ENCODE results near the gene UCKL1. TPM values are rescaled to one million over a fixed set of nuclear protein-coding genes. Genes with fewer than 3 reads are reported as not detected.

Gene UCKL1
- total RNA-seq, 1 donor from 2014 or later, result 50.1 TPM

DNA sequence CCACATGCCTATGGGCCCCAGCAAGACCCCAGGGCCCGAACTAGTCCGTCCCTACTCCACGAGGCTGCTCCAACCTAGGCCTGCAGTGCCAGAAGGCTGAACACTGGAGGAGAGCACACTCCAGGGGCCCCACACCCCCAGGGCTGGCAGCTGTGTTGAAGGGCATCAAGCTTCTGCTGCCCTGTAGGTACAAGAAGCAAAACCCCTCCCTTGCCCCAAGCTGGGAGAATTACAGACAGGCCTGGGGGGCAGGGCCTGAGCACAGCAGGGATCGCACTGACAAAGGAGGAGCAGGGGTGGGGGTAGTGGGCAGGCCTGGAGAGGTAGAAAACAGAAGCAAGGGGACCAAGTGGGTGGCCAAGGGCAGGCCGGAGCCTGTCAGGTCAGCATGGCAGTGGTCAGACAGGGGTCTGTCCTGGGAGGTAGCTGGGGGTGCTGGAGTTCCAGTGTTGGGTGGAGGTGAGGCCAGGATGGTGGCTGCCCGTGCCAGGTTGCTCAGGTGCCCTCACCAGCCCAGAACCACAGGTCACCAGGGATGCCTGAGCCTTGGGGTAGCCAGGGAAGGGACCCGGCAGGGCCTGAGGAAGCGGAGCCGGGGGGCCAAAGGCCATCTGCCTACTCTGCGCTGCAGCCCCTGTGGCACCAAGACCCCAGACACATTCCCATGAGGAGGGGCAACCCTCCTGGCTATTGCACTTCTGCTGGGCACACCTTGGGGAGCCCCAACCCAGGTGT, 2.9 kb upstream of the UCKL1 start:
- Histone ChIP-seq H3K9me3 (no peaks in the 10 kb centered on the region), H3K36me3 (peaks cover 0 to 34% of the 10 kb centered on the region in 2 donors), H3K27me3 (no peaks in the 10 kb centered on the region), H3K27ac (no peak overlapping the region), H3K4me3 (no peak overlapping the region), H3K4me1 (peaks cover 32% of the 10 kb centered on the region)
- intact Hi-C loops (cut with DNase I), result no loop called here
- DNase-seq (ENCODE audit: extremely low spot score in 2 of 2), result no peak
- no peak for TF ChIP-seq POLR2AphosphoS5 (IDR thresholded peaks at IDR 0.05; ENCODE audit: insufficient read depth in 1 of 2, low read depth in 1 of 2)
- TF ChIP-seq, protein P1, sequence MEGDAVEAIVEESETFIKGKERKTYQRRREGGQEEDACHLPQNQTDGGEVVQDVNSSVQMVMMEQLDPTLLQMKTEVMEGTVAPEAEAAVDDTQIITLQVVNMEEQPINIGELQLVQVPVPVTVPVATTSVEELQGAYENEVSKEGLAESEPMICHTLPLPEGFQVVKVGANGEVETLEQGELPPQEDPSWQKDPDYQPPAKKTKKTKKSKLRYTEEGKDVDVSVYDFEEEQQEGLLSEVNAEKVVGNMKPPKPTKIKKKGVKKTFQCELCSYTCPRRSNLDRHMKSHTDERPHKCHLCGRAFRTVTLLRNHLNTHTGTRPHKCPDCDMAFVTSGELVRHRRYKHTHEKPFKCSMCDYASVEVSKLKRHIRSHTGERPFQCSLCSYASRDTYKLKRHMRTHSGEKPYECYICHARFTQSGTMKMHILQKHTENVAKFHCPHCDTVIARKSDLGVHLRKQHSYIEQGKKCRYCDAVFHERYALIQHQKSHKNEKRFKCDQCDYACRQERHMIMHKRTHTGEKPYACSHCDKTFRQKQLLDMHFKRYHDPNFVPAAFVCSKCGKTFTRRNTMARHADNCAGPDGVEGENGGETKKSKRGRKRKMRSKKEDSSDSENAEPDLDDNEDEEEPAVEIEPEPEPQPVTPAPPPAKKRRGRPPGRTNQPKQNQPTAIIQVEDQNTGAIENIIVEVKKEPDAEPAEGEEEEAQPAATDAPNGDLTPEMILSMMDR (IDR thresholded peaks at IDR 0.05), result no peak
- TF ChIP-seq POLR2A (IDR thresholded peaks at IDR 0.05), result no peak

DNA sequence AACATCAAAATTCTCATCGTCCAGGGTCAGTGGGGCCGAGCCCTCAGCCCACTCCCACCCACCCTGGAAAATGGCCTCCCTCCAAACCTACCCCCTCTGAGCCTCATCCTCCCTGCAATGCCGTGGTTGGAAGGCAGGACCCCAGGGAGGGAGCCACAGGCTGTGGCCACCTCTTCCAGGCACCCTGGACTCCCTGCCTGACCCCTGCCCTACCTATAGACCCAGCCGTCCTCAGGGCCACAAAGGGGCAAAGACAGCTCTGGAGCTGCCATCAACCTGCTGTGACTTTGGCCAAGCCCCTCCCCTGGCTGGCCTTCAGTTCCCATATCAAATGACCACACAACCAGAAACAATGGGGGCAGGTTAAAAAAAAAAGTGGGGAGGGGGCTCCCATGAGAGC, 2.3 kb upstream of the UCKL1 start:
- peaks cover 0 to 27% of the 10 kb centered on the region in 2 donors for H3K36me3 ChIP-seq
- H3K9me3 ChIP-seq, result no peaks in the 10 kb centered on the region
- TF ChIP-seq POLR2AphosphoS5 (IDR thresholded peaks at IDR 0.05; ENCODE audit: insufficient read depth in 1 of 2, low read depth in 1 of 2) (no peak), POLR2A (IDR thresholded peaks at IDR 0.05) (no peak)
- TF ChIP-seq, protein P1 (IDR thresholded peaks at IDR 0.05), result no peak
- intact Hi-C loops (cut with DNase I), result no loop called here
- no peak overlapping the region for H3K27ac ChIP-seq
- peaks cover 39% of the 10 kb centered on the region for H3K4me1 ChIP-seq
- DNase-seq (ENCODE audit: extremely low spot score in 2 of 2), result no peak
- H3K4me3 ChIP-seq, result no peak overlapping the region
- H3K27me3 ChIP-seq, result no peaks in the 10 kb centered on the region

DNA sequence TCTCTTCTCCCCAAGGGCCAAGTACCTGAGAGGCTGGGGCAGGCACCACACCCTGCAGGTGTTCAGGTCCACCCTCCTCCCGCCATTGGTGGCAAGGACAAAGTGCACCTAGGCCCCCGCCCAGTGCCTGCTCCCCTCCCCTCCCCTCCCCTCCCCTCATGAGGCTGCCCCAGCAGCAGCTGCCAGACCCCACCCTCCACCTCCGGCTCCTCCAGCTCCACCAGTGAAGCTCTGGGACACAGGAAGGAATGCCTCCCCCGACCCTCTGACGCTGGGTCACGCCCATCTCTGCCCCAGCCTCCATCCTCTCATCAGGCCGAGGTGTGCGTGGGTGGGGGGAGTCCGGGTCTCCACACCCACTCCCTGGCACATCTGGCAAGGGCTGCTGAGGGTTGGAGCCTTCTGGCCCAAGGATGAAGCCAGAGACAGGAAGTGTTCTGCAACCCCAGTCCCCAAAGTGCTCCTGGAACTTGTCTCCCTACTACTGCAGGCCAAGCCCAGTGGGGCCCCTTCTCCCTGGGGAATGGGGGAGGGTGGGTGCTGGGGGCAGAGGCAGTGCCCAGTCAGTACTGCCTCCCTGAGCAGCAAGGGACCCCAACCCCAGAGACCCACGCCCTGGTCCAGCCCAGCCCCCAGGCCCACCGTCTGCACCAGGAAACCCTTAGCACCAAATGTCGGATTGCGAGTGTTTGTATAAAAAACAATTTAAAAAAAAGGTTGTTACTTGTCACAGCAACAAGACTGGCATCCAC, 1.6 kb upstream of the UCKL1 start:
- Histone ChIP-seq H3K4me3 (peak overlapping the region in 1 of 2 donors; percentile 99), H3K36me3 (peaks cover 0 to 25% of the 10 kb centered on the region in 2 donors), H3K9me3 (no peaks in the 10 kb centered on the region), H3K4me1 (peaks cover 45% of the 10 kb centered on the region), H3K27ac (peak overlapping the region; percentile 70), H3K27me3 (no peaks in the 10 kb centered on the region)
- TF ChIP-seq POLR2AphosphoS5 (IDR thresholded peaks at IDR 0.05; ENCODE audit: insufficient read depth in 1 of 2, low read depth in 1 of 2) (no peak), POLR2A (IDR thresholded peaks at IDR 0.05) (no peak)
- TF ChIP-seq, protein P1 (IDR thresholded peaks at IDR 0.05), result no peak
- no peak for DNase-seq (ENCODE audit: extremely low spot score in 2 of 2)
- intact Hi-C loops (cut with DNase I), result no loop called here

DNA sequence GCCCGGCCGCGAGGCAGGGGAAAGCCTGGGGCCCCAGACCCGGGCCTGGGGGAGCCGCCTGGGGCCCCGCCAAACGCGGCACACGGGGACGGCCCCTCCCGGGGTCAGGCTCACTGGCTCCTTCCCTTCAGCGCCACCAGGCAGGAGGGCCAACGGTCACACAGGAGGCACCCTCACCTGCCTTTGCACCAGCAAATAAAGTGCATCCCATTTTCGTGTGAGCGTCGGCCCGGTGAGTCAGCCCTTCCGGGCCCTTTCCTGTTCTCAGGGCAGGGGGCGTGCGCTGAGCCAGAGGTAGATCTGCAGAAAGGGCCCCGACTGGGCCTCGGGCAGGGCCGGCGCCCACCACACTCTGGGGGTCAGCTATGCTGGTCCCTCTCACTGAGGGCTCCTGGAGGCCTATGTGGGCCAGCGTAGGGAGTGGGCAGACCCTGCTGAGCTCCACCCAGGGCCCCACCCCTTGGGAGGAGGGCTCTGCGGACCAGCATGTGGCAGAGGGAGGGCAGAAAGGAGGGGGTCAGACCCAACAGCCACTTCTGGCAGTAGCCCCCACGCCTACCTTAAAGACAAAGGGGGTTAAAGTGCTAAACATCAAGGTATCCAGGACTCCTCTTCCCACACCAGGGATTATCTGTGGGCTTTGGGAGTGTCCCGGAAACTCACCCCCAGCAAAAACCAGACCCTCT, 931 bp upstream of the UCKL1 start:
- Histone ChIP-seq H3K36me3 (peaks cover 0 to 20% of the 10 kb centered on the region in 2 donors), H3K4me3 (peak overlapping the region; percentile 93 to 99), H3K4me1 (peaks cover 52% of the 10 kb centered on the region), H3K27me3 (no peaks in the 10 kb centered on the region), H3K27ac (peak overlapping the region; percentile 70), H3K9me3 (no peaks in the 10 kb centered on the region)
- no peak for TF ChIP-seq POLR2A (IDR thresholded peaks at IDR 0.05)
- peak in 1 of 2 donors; percentile 63 for TF ChIP-seq POLR2AphosphoS5 (IDR thresholded peaks at IDR 0.05; ENCODE audit: insufficient read depth in 1 of 2, low read depth in 1 of 2)
- TF ChIP-seq, protein P1 (IDR thresholded peaks at IDR 0.05), result peak in 1 of 3 experiments; percentile 13
- DNase-seq (ENCODE audit: extremely low spot score in 2 of 2), result no peak
- intact Hi-C loops (cut with DNase I), result no loop called here
